HG02678 (cell line): ENCODE measurements around the gene YBX1.
"Not testable (repeated sequence)": the region's sequence is repeated elsewhere in the genome, so short reads cannot be mapped to it uniquely, and the experiment has no call there.

ENCODE experiments used
- ATAC-seq: cut with Tn5 transposase; IDR thresholded peaks from one replicate; pipeline ENCODE4 v1.9.1; 2021; ENCODE audit warnings: mild to moderate bottlenecking, moderate library complexity; ENCODE audit not compliant: unreplicated experiment

The YBX1 gene

DNA sequence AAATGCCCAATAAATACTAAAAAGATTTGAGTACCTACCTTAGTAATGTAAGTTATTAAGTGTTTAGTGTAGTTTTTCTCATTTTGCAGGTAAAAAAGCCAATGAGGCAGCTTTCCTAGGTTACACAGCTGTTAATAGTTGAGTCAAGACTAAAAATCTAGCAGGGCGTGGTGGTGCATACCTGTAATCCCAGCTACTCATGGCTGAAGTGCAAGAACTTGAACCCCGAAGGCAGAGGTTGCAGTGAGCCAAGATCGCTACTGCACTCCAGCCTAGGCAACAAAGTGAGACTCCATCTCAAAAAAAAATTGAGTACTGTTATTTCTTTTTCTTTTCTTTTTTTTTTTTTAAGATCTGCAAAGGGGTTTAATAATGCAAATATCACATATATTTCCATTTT, 7.7 kb downstream of the YBX1 start:
- no peak for ATAC-seq

DNA sequence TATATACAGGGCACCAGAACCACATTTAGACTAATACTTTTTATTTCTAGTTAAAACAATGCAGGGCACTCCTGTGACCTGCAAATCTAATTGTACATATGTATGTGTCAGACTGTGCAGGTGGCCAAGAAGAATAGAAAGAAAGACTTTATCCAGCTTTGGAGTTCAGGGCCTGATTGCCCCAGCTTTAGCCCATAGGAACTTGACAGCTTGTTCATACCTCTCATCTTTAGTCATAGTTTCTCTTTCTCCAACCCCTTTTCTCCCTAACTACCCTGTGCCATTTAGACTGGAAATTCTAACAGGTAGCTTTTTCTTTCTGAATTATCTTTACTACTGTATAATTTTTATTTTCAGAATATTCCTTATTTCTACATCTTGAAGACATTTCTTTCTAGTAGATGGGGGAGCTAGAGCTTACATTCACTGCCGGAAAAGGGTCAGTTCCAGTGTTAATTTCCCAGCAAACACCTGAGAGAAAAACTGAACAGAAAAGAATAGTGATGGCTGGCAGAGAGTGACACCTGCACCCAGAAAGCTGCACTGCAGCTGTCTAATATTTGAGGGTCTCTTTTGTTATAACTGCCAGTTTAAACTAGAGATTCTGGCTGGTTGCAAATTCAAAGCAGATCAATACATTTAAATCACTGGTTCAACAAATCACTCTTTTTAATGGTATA, 8.4 kb downstream of the YBX1 start:
- no peak for ATAC-seq

DNA sequence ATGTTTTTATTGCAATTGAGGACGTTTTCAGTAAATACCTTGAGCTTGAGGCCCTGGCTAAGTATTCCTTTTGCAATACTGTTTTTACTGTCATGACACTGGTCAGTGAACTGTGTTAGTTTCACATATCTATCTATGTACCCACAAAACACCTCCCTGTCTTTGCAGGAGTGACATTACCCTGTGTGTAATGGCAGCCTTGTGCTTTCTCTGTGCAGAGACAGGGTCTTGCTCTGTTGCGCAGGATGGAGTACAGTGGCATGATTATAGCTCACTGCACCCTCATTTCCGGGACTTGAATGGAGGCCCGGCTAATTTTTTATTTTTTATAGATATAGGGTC, 8.9 kb downstream of the YBX1 start:
- ATAC-seq: no peak

DNA sequence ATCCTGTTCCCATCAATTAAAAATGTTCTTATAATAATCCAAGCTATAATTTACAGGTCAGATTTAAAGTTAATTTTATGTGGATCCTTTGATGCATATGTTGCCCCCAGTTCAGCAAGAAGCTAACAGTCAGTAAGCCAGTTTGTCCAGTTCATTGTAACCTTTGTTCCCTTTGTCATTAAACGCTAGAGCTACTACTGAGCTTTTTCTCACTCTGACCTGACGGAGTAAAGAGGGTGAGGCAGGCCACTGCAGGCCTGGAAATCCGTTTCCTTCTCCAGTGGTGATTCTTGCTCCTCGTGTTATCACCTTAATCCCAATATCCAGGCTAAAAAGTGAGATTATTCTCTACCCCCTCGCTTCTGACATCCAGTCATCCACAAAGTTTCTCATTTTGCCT, 10.2 kb downstream of the YBX1 start:
- no peak for ATAC-seq

DNA sequence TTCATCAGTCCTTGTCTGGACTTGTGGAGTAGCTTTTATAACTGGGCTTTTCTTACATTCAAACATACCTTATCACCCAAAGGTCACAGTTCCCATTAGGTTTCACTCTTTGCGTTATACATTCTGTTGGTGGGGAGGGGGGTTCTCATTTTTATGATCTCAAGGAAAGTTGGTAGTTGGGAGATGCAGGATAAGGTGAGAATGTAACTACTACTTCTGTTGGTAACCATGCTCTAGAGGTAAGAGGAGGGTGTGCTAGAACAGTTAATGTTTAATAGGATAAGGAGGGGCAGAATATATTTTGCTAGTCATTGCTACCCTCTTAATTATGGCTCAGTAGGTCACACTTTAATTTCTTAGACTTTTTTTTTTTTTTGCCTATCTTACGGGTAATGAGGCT, 10.7 kb downstream of the YBX1 start:
- no peak for ATAC-seq

DNA sequence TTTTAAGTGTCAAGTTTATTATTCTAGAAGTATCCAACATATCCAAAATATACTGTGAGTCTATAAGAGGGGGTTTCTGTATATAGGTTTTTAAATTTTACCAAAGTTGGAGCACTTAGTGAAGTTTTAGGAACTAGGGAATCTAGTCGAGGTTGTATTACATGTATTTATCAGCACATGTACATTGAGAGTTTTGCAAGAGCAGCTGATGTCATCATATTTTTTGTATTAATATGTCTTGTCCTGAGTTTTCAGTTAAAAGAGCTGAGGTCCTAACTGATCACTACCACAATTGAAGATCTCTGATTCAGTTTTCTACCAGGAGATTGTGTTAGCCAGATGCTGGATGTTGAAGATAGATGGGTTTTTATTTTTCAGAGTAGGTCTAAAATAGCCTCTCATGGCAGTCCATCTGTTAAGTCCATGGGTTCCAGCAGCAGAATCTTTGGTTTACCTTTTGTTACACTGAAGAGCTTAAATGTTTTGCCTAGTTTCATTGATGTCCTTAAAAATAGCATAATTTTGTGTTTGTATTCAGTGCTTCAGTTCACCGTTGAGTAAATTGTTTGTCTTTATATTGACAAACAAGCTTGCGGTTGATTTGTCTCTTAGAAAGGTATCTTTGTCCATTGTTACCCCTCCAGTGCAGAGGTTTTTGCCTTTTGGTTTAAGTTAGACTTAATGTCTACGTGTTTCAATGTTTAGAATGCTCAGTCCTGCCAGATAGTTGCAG, 16.0 kb downstream of the YBX1 start:
- ATAC-seq: no peak

DNA sequence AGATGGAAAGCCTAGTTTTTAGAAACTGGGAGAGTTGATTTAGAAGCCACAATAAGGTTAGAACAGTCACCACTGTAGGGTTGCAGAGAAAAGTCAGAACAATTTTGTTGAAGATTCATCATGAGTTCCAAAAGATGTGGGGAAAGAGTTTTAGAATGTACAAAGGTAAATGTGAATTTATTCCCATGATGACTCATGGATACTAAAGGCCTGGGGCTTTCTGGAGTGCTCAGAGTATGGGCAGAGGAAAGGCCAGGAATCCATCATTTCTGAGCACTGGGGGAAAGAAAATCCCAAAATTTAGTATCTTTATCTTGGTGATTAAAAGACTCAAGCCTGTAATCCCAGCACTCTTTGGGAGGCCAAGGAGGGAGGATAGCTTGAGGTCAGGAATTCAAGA, 17.8 kb downstream of the YBX1 start:
- no peak for ATAC-seq

DNA sequence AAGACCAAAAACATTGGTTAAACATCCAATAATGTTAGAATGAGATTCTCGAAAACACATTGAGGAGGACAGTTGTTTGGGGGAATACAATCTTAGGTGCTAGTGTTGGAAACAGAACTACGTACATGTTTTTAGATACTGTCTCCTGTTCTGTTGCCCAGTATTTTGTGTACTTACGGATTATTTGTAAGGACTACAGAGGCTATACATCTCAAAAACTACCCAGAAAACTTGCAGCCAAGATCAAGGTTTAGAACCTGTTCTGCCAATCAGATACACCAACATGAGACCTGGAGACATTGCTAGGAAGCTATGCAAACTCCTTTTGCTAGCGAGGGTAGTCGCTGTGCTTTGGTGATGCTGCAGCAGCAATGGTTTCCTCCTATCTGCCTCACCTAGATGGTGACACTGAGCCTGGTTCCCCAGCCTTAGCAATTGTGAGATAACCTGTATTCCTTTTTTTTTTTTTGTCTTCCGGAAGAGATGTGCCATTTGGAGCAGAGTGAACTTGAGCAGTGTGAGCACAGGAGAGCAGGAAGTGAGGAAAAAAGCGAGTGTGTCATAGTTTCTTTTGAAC, 21.8 kb downstream of the YBX1 start:
- no peak for ATAC-seq

DNA sequence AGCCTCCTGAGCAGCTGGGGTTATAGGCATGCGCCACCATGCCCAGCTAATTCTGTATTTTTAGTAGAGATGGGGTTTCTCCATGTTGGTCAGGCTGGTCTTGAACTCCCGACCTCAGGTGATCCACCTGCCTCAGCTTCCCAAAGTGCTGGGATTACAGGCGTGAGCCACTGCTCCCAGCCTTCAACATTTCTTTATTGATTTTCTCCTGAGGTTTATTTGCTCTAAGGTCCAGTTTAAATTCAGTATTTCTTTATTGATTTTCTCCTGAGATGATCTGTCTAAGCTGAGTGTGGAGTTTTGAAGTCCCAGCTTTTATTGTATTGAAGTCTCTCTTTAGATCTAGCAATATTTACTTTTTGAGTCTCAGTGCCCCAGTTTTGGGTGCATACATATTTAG, 30.6 kb downstream of the YBX1 start:
- not testable (repeated sequence) for ATAC-seq

DNA sequence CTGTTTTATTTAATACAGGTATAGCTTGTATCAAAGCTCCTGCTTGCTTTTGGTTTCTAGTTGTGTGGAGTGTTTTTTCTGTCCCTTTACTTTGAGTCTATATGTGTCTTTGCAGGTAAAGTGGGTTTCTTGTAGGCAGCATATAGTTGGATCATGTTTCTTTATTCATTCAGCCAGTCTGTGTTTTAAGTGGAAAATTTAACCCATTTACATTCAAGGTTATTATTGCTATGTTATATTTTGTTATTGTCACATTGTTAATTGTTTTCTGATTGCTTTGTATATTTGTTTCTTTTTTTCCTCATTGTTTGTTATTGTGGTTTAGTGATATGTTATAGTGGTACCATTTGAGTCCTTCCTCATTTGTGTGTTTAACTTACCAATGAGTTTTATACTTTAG, 31.1 kb downstream of the YBX1 start:
- ATAC-seq: no peak

DNA sequence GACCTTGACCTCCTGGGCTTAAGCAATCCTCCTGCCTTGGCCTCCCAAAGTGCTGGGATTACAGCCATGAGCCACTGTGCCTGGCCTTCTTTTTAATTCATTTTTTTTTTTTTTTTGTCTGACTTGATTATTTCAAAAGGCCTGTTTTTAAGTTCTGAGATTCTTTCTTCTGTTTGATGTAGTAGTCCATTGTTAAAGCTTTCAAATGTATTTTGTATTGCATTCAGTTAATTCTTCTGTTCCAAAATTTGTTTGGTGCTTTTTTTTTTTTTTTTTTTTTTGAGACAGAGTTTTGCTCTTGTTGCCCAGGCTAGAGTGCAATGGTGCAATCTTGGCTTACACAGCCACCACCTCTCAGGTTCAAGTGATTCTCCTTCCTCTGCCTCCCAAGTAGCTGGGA, 32.2 kb downstream of the YBX1 start:
- ATAC-seq: not testable (repeated sequence)

DNA sequence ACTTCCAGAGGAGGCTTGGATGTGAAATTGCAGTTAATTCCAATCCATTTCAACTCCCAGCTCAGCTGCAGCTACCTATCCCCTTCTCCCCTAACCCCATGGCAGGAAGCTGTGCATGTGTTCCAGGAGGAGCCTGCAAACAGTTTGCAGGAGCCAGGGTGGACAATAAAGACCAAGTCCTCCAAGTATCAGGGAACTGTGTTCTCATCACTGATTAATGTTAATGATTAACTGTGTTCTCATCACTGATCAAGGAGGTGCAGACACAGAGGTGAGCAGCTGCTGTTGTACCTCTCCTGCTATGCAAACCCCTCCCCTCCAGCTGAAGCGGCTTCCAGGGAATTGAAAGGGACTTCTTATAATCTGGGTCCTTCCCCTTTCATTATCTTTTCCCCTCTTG, 38.6 kb downstream of the YBX1 start:
- no peak for ATAC-seq

DNA sequence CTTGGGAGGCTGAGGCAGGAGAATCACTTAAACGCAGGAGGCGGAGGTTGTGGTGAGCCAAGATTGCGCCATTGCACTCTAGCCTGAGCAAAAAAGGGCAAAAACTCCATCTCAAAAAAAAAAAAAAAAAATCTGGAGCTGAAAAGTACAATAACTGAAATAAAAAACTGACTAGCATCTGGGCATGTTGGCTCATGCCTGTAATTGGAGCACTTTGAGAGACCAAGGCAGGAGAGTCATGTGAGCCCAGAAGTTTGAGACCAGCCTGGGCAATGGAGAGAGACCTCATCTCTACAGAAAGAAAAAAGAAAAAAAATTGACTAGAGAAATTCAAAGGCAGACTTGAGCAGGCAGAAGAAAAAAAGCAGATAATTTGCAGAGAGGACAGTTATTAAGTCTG, 39.7 kb downstream of the YBX1 start:
- ATAC-seq: no peak

DNA sequence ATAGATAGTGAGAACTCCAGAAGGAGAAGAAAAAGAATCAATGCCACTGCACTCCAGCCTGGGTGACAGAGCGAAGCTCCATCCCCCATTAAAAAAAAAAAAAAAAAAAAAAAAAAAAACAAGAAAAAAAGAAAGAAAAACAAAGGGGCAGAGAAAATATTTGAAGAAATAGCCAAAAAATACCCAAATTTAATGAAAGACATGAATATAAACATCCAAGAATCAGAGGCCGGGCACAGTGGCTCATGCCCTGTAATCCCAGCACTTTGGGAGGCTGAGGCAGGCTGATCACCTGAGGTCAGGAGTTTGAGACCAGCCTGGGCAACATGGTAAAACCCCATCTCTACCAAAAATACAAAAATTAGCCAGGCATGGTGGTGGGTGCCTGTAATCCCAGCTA, 40.2 kb downstream of the YBX1 start:
- not testable (repeated sequence) for ATAC-seq

DNA sequence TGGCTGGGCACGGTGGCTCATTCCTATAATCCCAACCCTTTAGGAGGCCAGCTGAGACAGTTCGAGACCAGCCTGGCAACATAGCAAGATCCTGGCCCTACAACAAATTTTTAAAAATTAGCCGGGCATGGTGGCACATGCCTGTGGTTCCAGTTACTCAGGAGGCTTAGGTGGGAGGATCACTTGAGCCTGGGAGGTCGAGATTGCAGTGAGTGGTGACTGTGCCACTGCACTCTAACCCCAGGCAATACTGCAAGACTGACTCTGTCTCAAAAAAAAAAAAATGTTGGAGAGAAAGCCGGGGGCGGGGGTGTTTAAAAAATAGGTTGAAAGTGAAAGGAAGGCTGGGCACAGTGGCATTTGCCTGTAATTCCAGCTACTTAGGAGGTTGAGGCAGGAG, 41.3 kb downstream of the YBX1 start:
- no peak for ATAC-seq

DNA sequence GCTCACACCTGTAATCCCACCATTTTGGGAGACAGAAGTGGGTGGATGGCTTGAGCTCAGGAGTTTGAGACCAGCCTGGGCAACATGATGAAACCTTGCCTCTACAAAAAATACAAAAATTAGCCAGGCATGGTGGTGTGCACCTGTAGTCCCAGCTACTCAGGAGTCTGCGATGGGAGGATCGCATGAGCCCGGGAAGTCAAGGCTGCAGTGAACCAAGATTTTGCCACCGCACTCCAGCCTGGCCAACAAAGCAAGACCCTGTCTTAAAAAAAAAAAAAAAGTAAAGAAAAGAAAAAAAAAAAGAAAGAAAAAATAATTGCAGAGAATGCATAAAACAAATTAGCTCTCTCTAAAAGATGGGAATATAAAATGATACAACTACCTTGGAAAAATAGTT, 43.6 kb downstream of the YBX1 start:
- ATAC-seq: not testable (repeated sequence)

DNA sequence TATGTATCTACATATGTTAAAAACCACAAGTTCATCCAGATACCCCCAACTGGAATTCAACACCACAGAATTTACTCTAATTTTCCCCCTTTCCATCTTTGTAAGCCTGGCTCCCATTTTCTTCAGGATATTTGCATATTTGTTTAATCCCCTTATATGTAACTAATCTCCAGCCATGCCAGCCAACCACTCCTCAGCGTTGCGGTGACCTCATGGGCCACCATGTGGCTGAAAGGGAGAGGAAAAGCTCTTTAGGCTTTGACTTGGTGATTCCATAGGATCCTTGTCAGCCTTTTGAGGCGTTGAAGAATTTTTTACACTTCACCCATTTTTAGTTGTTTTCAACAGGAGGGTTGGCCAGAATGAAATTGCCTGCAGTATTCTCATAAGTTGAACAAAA, 47.8 kb downstream of the YBX1 start:
- ATAC-seq: no peak

DNA sequence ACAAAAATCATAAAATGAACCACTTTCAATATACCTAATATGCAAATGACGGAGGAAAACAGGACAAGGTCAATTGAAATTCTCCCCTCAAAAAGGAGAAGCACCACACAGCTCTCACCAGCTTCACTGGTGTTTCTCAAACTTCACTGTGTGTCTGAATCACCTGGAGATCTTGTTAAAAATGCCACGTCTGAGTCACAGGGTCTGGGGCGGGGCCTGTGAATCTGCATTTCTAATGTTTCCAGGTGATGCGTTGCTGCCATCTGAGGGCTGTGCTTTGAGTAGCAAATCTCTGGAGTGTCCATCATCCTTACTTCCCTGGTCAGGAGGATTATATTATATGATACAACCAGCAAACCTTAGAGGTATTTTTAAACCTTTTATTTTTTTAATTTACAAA, 48.8 kb downstream of the YBX1 start:
- ATAC-seq: no peak

DNA sequence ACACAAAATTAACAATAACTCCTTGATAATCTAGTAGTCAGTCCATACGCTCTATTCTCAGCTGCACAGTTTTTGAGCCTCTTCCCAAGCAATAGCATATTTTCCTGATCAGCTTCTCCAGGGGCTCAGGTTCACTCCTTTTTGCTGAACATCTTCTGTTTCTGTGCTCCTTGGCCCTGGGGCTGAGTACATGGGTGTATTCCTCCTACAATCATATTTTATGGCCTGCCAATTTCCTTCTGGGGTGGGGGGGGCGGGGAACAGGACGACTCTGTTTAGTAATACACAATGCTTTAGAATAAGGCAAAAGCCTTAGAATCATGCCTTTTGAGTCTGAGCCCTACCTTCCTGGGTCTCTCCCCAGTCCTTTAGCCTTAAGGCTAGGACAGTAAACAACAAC, 49.4 kb downstream of the YBX1 start:
- no peak for ATAC-seq

DNA sequence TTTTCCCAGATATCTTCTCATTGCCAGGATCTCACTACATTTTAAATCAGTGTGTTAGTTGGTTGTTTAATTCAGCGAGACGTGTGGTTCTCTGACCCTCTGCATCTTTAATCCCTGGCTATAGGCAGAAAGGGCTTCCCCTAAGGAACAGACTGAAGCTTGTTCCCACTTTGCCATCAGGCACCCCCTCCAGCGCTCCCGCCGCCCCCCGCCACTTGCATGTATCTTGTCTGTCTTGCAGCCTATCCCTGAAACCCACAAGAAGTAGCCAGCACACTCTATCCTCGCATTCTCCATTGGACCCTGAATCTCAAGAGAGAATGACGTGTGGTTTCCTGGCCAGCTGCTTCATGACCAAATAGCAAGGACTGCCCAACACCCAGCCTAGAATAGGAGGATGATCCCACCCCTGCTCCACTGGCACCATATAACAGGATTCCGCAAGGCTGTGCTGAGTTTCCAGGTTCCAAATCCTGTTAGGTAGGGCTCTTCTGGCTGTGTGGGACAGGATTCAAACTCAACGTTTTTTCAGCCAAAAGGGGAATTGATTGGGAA, 50.0 kb downstream of the YBX1 start:
- ATAC-seq: no peak

DNA sequence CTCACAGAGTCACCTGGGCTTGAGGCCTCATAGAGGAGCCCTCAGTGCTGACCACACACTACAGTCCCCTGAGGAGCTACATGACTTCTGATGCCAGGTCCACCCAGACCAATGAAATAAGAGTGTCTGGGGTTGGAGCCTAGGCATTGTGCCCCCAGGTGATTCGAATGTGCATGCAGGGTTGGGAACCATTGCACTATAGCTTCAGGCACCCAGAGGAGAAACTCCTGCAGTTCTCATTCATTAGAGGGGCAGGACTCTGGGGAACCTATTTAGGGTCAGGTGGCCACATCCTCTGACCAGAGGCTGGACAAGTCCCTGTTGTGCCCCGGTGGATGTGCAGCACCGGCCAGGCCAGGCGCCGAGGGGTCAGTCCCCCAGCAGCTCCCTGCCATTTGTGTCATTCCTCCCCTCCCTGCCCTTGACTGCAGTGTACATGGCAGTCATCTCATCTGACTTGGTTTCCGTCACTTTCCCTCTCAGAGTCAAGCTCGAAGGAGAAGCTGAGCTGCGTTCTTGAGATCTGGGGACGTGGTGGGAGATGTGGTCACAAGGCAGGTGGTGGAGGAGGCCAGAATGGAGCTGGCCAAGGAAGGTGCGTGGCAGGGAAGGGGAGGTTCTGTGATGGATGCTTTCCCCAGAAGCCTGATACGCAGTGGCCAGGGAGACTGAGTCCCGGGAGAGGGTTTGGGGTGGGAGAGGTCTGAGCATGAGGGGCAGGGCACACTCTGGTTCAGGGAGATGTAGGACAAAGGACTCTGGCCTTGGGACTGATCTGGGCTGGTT, 51.4 kb downstream of the YBX1 start:
- no peak for ATAC-seq
